Activated CD8-positive, alpha-beta memory T cell treated with anti-CD3 and anti-CD28 coated beads, Interleukin-2, amount 10 ng/mL, durations not matched to agents 7 days and 5 days (primary cell): ENCODE data around the gene SYNJ2. TPM values are rescaled to one million over a fixed set of nuclear protein-coding genes. Genes with fewer than 3 reads are reported as not detected.

Experiments used
- ATAC-seq: fragments of 150-1000 bp; cut with Tn5 transposase; one replicate; pipeline ENCODE4 v1.10.0; 2021; ENCODE audit warnings: moderate library complexity
- CTCF ChIA-PET: fragments of 350-600 bp; sonication (Branson Sonifier 250); formaldehyde crosslinking; loops from one replicate; lab custom pipeline; 2021; ENCODE audit warnings: antibody characterized with exemption; lab: Charles Lee
- DNase-seq: peaks from one replicate; pipeline ENCODE4 v3.0.0-alpha.2; 2020
- H3K27ac Mint-ChIP-seq: one replicate; pipeline ENCODE4 v1.8.0; 2021; ENCODE audit warnings: mild to moderate bottlenecking, mixed read lengths
- H3K27me3 Mint-ChIP-seq: one replicate; pipeline ENCODE4 v1.8.0; 2021; ENCODE audit warnings: mixed read lengths
- H3K36me3 Mint-ChIP-seq: one replicate; pipeline ENCODE4 v1.8.0; 2021; ENCODE audit warnings: mild to moderate bottlenecking, mixed read lengths
- H3K4me1 Mint-ChIP-seq: one replicate; pipeline ENCODE4 v1.8.0; 2021; ENCODE audit warnings: mixed read lengths
- H3K4me3 Mint-ChIP-seq: one replicate; pipeline ENCODE4 v1.8.0; 2021; ENCODE audit warnings: mild to moderate bottlenecking, moderate library complexity, mixed read lengths
- H3K9me3 Mint-ChIP-seq: one replicate; pipeline ENCODE4 v1.8.0; 2022; ENCODE audit warnings: low read depth, mixed read lengths
- total RNA-seq, 2 experiments: library from RNA; stranded (reverse); gene quantifications; one replicate each; pipeline ENCODE4 v1.2.3, GENCODE V29; 2021

The SYNJ2 gene
- total RNA-seq, 2 experiments from 2014 or later = 41.2 to 42.7 TPM

GRCh38 chr6:157999168-158000051 is 17.7 kb downstream of the SYNJ2 start:
- H3K9me3 Mint-ChIP-seq = no peaks in the 10 kb centered on the region
- H3K27me3 Mint-ChIP-seq = no peaks in the 10 kb centered on the region
- no peak for ATAC-seq
- H3K36me3 Mint-ChIP-seq = peaks cover 8% of the 10 kb centered on the region
- H3K4me1 Mint-ChIP-seq = peaks cover 21% of the 10 kb centered on the region
- DNase-seq = no peak
- CTCF ChIA-PET = interaction anchor here (1.2 to 2.0 kb wide), 3 partner anchors 11 to 27 kb away, joined by 4 to 5 read pairs (median 5); no protein-coding TSS in a partner anchor
- no peak overlapping the region for H3K27ac Mint-ChIP-seq
- H3K4me3 Mint-ChIP-seq = no peak overlapping the region

GRCh38 chr6:158000530-158001307 is 19.1 kb downstream of the SYNJ2 start:
- CTCF ChIA-PET = interaction anchor here (1.2 to 1.4 kb wide), 2 partner anchors 10 to 26 kb away, joined by 4 to 5 read pairs; no protein-coding TSS in a partner anchor
- Mint-ChIP-seq H3K27ac (no peak overlapping the region), H3K4me1 (peaks cover 25% of the 10 kb centered on the region), H3K9me3 (no peaks in the 10 kb centered on the region), H3K27me3 (no peaks in the 10 kb centered on the region), H3K4me3 (no peak overlapping the region), H3K36me3 (peaks cover 8% of the 10 kb centered on the region)
- no peak for ATAC-seq
- no peak for DNase-seq

DNA sequence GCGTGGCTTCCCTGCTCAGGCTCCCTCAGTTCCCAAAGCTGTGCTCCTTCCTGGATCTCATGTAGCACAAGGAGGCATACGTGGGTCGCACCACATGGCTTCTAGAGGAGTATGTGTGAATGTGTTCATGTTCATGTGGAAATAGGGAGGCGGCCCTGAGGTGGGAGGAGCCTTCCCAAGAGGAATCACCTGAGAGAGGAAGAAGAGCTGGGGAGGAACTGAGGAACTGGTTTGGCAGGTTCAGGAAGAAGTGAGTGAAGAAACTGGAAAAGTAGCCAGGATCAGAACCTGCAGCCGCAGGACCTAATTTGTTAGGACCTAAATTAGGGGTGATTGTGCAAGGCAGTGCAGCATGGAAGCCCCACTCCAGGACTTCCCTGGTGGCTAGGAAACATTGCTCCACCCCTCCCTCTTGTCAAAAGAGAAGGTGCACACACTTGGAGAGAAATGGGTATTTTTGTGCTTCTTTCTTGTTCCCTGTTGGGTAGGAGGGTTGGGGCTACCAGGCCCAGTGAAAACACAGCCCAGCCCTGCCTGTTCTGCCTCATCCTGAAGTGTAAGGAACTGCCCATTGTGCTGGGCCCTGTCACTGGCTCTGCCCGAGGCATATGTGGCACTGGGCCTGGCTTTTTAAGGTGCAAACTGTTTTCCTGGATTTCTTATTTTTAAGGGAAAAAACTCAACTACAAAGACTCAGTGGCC is 20.7 kb downstream of the SYNJ2 start:
- no peak overlapping the region for H3K27ac Mint-ChIP-seq
- H3K27me3 Mint-ChIP-seq = no peaks in the 10 kb centered on the region
- DNase-seq = no peak
- no peaks in the 10 kb centered on the region for H3K9me3 Mint-ChIP-seq
- ATAC-seq = no peak
- peaks cover 32% of the 10 kb centered on the region for H3K4me1 Mint-ChIP-seq
- H3K4me3 Mint-ChIP-seq = no peak overlapping the region
- peaks cover 13% of the 10 kb centered on the region for H3K36me3 Mint-ChIP-seq
- CTCF ChIA-PET = interaction anchor here (1.3 kb wide), 1 partner anchor 23 kb away, joined by 5 read pairs; no protein-coding TSS in a partner anchor

DNA sequence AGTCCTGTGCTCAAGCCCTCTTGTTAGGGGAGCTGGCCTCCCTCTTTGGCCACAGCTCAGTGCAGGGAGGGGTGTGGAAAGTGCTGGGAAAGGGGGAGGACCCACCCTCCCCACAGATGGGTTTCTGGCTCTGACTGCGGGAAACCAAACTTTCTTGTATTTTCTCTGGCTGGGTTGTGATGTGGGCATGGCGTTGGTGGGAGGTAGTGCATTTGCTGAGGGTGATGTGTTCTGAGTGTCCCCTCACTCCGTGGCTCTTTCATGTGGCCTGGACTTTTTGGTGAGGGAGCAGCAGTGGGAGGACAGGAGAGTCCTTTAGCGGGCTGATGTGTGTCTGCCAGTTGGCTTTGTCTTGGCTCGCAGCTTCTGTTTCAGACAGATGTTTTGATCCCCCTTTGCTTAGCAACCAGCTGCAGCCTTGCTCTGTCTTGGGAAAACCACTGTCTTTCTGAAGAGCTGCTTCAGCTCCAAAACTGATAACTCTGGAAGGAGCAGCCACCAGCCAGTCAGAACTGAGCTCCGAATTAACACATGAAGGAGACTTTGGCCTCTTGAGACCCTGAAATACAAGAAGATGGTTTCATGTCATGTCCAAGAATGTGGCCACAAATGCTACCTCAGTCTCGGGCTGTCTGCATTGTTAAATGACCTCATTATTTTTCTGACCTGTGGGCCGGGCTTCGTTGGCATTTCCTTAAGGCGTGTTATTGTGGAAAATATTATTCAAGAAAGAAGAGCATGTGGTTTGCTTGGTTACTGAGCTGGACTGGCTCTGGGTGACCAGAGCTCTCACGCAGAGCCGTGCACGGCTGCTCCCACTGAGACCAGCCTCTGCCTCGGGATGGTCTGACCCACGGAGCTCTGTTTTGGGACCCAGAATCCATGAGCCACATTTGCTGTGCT is 21.5 kb downstream of the SYNJ2 start:
- H3K27me3 Mint-ChIP-seq = no peaks in the 10 kb centered on the region
- ATAC-seq (peak; percentile 38), DNase-seq (no peak)
- no peak overlapping the region for H3K27ac Mint-ChIP-seq
- H3K9me3 Mint-ChIP-seq = no peaks in the 10 kb centered on the region
- H3K4me1 Mint-ChIP-seq = peaks cover 35% of the 10 kb centered on the region
- CTCF ChIA-PET = interaction anchor here (1.2 to 1.3 kb wide), 2 partner anchors 23 to 69 kb away, joined by 4 to 5 read pairs; no protein-coding TSS in a partner anchor
- H3K4me3 Mint-ChIP-seq = no peak overlapping the region
- H3K36me3 Mint-ChIP-seq = peaks cover 11% of the 10 kb centered on the region

- DNase-seq (no peak), ATAC-seq (no peak)
- H3K27ac Mint-ChIP-seq = no peak overlapping the region
- H3K36me3 Mint-ChIP-seq = peaks cover 13% of the 10 kb centered on the region
- CTCF ChIA-PET = interaction anchor here (1.2 to 1.3 kb wide), 2 partner anchors 22 to 68 kb away, joined by 4 to 5 read pairs; no protein-coding TSS in a partner anchor
- peaks cover 44% of the 10 kb centered on the region for H3K4me1 Mint-ChIP-seq
- H3K27me3 Mint-ChIP-seq = no peaks in the 10 kb centered on the region
- H3K9me3 Mint-ChIP-seq = no peaks in the 10 kb centered on the region
- no peak overlapping the region for H3K4me3 Mint-ChIP-seq
Measured at GRCh38 chr6:158003910-158004700, 22.4 kb downstream of the SYNJ2 start.

GRCh38 chr6:158004701-158005095 is 23.0 kb downstream of the SYNJ2 start:
- H3K27ac Mint-ChIP-seq = no peak overlapping the region
- CTCF ChIA-PET = no interaction called here
- DNase-seq (no peak), ATAC-seq (no peak)
- H3K4me1 Mint-ChIP-seq = peaks cover 50% of the 10 kb centered on the region
- no peaks in the 10 kb centered on the region for H3K9me3 Mint-ChIP-seq
- no peak overlapping the region for H3K4me3 Mint-ChIP-seq
- peaks cover 13% of the 10 kb centered on the region for H3K36me3 Mint-ChIP-seq
- H3K27me3 Mint-ChIP-seq = no peaks in the 10 kb centered on the region

GRCh38 chr6:158005626-158006180 is 24.0 kb downstream of the SYNJ2 start:
- Mint-ChIP-seq H3K27me3 (no peaks in the 10 kb centered on the region), H3K36me3 (peaks cover 14% of the 10 kb centered on the region), H3K4me3 (no peak overlapping the region), H3K27ac (no peak overlapping the region), H3K4me1 (peaks cover 59% of the 10 kb centered on the region), H3K9me3 (no peaks in the 10 kb centered on the region)
- no peak for DNase-seq
- no peak for ATAC-seq
- CTCF ChIA-PET = no interaction called here

DNA sequence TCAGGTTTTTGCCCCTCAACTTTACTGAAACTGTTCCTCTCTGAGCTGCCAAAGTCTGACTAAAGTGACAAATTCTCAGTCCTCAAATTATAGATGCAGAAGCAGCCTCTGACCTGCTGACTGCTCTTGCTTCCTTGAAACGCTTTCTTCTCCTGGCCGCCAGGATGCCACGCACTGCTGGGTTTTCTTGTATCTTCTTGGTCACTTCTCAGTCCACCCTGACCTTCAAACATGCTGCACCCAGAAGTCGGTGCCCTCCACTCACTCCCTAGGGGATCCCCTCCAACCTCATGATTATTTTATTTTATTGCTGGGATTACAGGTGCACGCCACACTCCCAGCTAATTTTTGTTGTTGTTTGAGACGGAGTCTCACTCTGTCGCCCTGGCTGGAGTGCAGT is 24.7 kb downstream of the SYNJ2 start:
- no peak for ATAC-seq
- H3K27me3 Mint-ChIP-seq = no peaks in the 10 kb centered on the region
- no peak overlapping the region for H3K4me3 Mint-ChIP-seq

GRCh38 chr6:158006821-158007570 is 25.3 kb downstream of the SYNJ2 start:
- Mint-ChIP-seq H3K27ac (no peak overlapping the region), H3K9me3 (no peaks in the 10 kb centered on the region), H3K4me3 (no peak overlapping the region), H3K4me1 (peaks cover 69% of the 10 kb centered on the region), H3K27me3 (no peaks in the 10 kb centered on the region), H3K36me3 (peaks cover 11% of the 10 kb centered on the region)
- DNase-seq (no peak), ATAC-seq (no peak)
- CTCF ChIA-PET = interaction anchor here (1.0 kb wide), 1 partner anchor 19 kb away, joined by 3 read pairs; no protein-coding TSS in a partner anchor

More for the DNA sequence above, 24.7 kb downstream of the SYNJ2 start:
- Mint-ChIP-seq H3K4me1 (peaks cover 62% of the 10 kb centered on the region), H3K36me3 (peaks cover 12% of the 10 kb centered on the region), H3K27ac (no peak overlapping the region), H3K9me3 (no peaks in the 10 kb centered on the region)
- CTCF ChIA-PET = no interaction called here
- DNase-seq = no peak

DNA sequence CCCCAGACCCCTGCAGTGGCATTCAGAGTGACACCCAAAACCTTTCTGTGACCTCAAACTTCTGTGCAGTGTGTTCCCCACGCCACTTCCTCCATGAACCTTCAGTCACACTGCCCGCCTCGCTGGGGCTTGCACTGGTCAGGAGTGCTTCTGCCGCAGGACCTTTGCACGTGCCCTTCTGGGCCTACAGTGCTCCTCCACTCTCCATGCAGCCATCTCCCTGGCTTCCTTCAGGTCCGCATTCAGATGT is 27.1 kb downstream of the SYNJ2 start:
- Mint-ChIP-seq H3K27ac (peak overlapping the region; percentile 64), H3K36me3 (peaks cover 12% of the 10 kb centered on the region), H3K9me3 (no peaks in the 10 kb centered on the region), H3K4me3 (peak overlapping the region; percentile 2), H3K27me3 (no peaks in the 10 kb centered on the region), H3K4me1 (peaks cover 62% of the 10 kb centered on the region)
- ATAC-seq (peak; percentile 45), DNase-seq (no peak)
- CTCF ChIA-PET = interaction anchor here (1.1 kb wide), 1 partner anchor 220 kb away, joined by 3 read pairs; no protein-coding TSS in a partner anchor
